Hepatocyte (in vitro differentiated cells): ENCODE results near the gene GLS. TPM values are rescaled to one million over a fixed set of nuclear protein-coding genes. Genes with fewer than 3 reads are reported as not detected.
"Not testable (repeated sequence)": the region's sequence is repeated elsewhere in the genome, so short reads cannot be mapped to it uniquely, and the experiment has no call there.

Experiments
- DNase-seq: peaks from one replicate; pipeline ENCODE4 v3.0.0-alpha.2; 2016; ENCODE audit warnings: low spot score
- H2AFZ ChIP-seq: fragments of 200-600 bp; sonication (generic); 2 replicates; pipeline ENCODE4 v1.6.0; 2016; ENCODE audit warnings: antibody characterized with exemption, mild to moderate bottlenecking
- H3K27ac ChIP-seq: fragments of 200-600 bp; sonication (generic); 2 replicates; pipeline ENCODE4 v1.5.1; 2016; ENCODE audit warnings: mild to moderate bottlenecking
- H3K27me3 ChIP-seq: fragments of 200-600 bp; sonication (generic); 2 replicates; pipeline ENCODE4 v1.6.1; 2016
- H3K36me3 ChIP-seq: fragments of 200-600 bp; sonication (generic); replicated peaks from 2 replicates; pipeline ENCODE4 v1.5.1; 2016; ENCODE audit warnings: low read depth; ENCODE audit not compliant: insufficient read depth
- H3K4me1 ChIP-seq: fragments of 200-600 bp; sonication (generic); 2 replicates; pipeline ENCODE4 v1.5.1; 2016; ENCODE audit warnings: mild to moderate bottlenecking, moderate library complexity; ENCODE audit not compliant: insufficient read depth
- H3K4me2 ChIP-seq: fragments of 200-600 bp; sonication (generic); 2 replicates; pipeline ENCODE4 v1.6.0; 2016
- H3K4me3 ChIP-seq: fragments of 200-600 bp; sonication (generic); 2 replicates; pipeline ENCODE4 v1.5.1; 2016; ENCODE audit warnings: mild to moderate bottlenecking
- H3K79me2 ChIP-seq: fragments of 200-600 bp; sonication (generic); 2 replicates; pipeline ENCODE4 v1.6.0; 2017; ENCODE audit warnings: mild to moderate bottlenecking
- H3K9me2 ChIP-seq: fragments of 200-600 bp; sonication (generic); replicated peaks from 2 replicates; pipeline ENCODE4 v1.6.0; 2017; ENCODE audit warnings: mild to moderate bottlenecking; ENCODE audit not compliant: insufficient read depth
- H3K9me3 ChIP-seq: fragments of 200-600 bp; sonication (generic); 2 replicates; pipeline ENCODE4 v1.5.1; 2016; ENCODE audit warnings: low read depth, mild to moderate bottlenecking
- H4K20me1 ChIP-seq: fragments of 200-600 bp; sonication (generic); 2 replicates; pipeline ENCODE4 v1.6.0; 2016; ENCODE audit warnings: mild to moderate bottlenecking; ENCODE audit not compliant: insufficient read depth, poor library complexity, severe bottlenecking
- CTCF ChIP-seq: fragments of 200-600 bp; sonication (generic); IDR thresholded peaks from 2 replicates; pipeline ENCODE4 v1.5.1; 2016; ENCODE audit warnings: antibody characterized with exemption, mild to moderate bottlenecking; ENCODE audit not compliant: poor library complexity
- EZH2 ChIP-seq: fragments of 200-600 bp; sonication (generic); IDR thresholded peaks from 2 replicates; pipeline ENCODE4 v1.6.1; 2016; ENCODE audit warnings: antibody characterized with exemption, mild to moderate bottlenecking, borderline replicate concordance
- EZH2phosphoT487 ChIP-seq: fragments of 200-600 bp; sonication (generic); IDR thresholded peaks from one replicate; pipeline ENCODE4 v1.6.1; 2018; ENCODE audit warnings: antibody characterized with exemption, mild to moderate bottlenecking, low read depth, moderate library complexity; ENCODE audit not compliant: unreplicated experiment, severe bottlenecking
- WGBS: methylation state at CpG from one replicate; pipeline ENCODE4 v1.1.6; 2016; ENCODE audit warnings: low lambda C conversion rate; ENCODE audit errors: missing lambda C conversion rate; 5-methylcytosine and 5-hydroxymethylcytosine counted together
- polyA plus RNA-seq: library from polyadenylated mRNA; unstranded; fragments of >200 nt; fragmentation: Nextera tagmentation; extraction: Ambion mirVana; gene quantifications from 2 replicates; pipeline ENCODE4 v1.2.1, GENCODE V29; 2016
- total RNA-seq: library from RNA; depleted of rRNA; stranded (reverse); fragments of >200 nt; gene quantifications from 2 replicates; pipeline ENCODE4 v1.2.3, GENCODE V29; 2014

Gene GLS
- total and polyA plus RNA-seq, 2 experiments from 2014 or later, result 78.8 to 460 TPM

GRCh38 chr2:190882411-190882766 lies 1.8 kb downstream of the GLS start:
- no peaks in the 10 kb centered on the region for H3K27me3 ChIP-seq
- H3K4me1 ChIP-seq, result peaks cover 4% of the 10 kb centered on the region
- peak overlapping the region; percentile 71 for H3K4me2 ChIP-seq
- H3K9me2 ChIP-seq, result no peaks in the 10 kb centered on the region
- peak overlapping the region; percentile 81 for H3K27ac ChIP-seq
- TF ChIP-seq CTCF, result no peak
- no peaks in the 10 kb centered on the region for H3K36me3 ChIP-seq
- H3K4me3 ChIP-seq, result peak overlapping the region; percentile 68
- no peak for DNase-seq
- peaks cover 68% of the 10 kb centered on the region for H3K79me2 ChIP-seq
- no peaks in the 10 kb centered on the region for H3K9me3 ChIP-seq
- peak overlapping the region; percentile 37 for H2AFZ ChIP-seq
- peaks cover 54% of the 10 kb centered on the region for H4K20me1 ChIP-seq
- WGBS, result 47% methylated on average over 5 of the region's 5 CpGs

GRCh38 chr2:190882856-190883582 lies 2.4 kb downstream of the GLS start:
- Histone ChIP-seq H3K4me3 (peak overlapping the region; percentile 68), H4K20me1 (peaks cover 61% of the 10 kb centered on the region), H3K27ac (peak overlapping the region; percentile 81), H2AFZ (no peak overlapping the region), H3K27me3 (no peaks in the 10 kb centered on the region), H3K4me1 (peaks cover 4% of the 10 kb centered on the region), H3K36me3 (no peaks in the 10 kb centered on the region), H3K79me2 (peaks cover 74% of the 10 kb centered on the region), H3K4me2 (peak overlapping the region; percentile 71), H3K9me3 (no peaks in the 10 kb centered on the region), H3K9me2 (no peaks in the 10 kb centered on the region)
- no peak for DNase-seq
- TF ChIP-seq CTCF (no peak), EZH2 (no peak), EZH2phosphoT487 (no peak)
- 49% methylated on average over 4 of the region's 4 CpGs for WGBS

DNA sequence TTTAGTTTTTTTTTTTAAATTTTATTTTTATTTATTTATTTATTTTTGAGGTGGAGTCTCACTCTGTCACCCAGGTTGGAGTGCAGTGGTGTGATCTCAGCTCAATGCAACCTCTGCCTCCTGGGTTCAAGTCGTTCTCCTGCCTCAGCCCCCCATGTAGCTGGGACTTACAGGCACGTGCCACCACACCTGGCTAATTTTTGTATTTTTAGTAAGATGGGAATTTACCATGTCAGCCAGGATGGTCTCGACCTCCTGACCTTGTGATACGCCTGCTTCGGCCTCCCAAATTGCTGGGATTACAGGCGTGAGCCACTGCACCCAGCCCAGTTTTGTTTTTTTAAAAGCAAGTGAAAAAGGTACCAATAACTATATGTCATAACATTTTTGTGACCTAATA lies 5.2 kb downstream of the GLS start:
- H3K4me3 ChIP-seq, DNase-seq, H3K4me1 ChIP-seq, H3K27me3 ChIP-seq, H3K36me3 ChIP-seq, H3K9me2 ChIP-seq, H3K9me3 ChIP-seq, H3K27ac ChIP-seq, H2AFZ ChIP-seq: not testable (repeated sequence)
- Histone ChIP-seq H3K79me2 (peaks cover 99% of the 10 kb centered on the region), H4K20me1 (peaks cover 77% of the 10 kb centered on the region), H3K4me2 (peak overlapping the region; percentile 71)
- WGBS, result 86% methylated on average over 6 of the region's 6 CpGs

GRCh38 chr2:190887089-190887488 lies 6.5 kb downstream of the GLS start:
- no peak overlapping the region for H3K4me3 ChIP-seq

More at GRCh38 chr2:190887089-190887488, 6.5 kb downstream of the GLS start:
- Histone ChIP-seq H3K27ac (no peak overlapping the region), H3K79me2 (peaks cover 100% of the 10 kb centered on the region), H3K4me2 (peak overlapping the region; percentile 71), H3K4me1 (no peaks in the 10 kb centered on the region), H3K27me3 (no peaks in the 10 kb centered on the region), H3K9me2 (no peaks in the 10 kb centered on the region), H3K9me3 (no peaks in the 10 kb centered on the region), H2AFZ (no peak overlapping the region), H4K20me1 (peaks cover 85% of the 10 kb centered on the region), H3K36me3 (no peaks in the 10 kb centered on the region)
- DNase-seq, result no peak
- 79% methylated on average over 2 of the region's 2 CpGs for WGBS
- TF ChIP-seq EZH2phosphoT487 (no peak), CTCF (no peak), EZH2 (no peak)
